Activated T-cell treated with anti-CD3 and anti-CD28 coated beads for 4 hours (primary cell): ENCODE data around the gene ANKRD11.
"Not testable (repeated sequence)": the region's sequence is repeated elsewhere in the genome, so short reads cannot be mapped to it uniquely, and the experiment has no call there.

ENCODE experiments used
- DNase-seq: peaks from one replicate; pipeline ENCODE4 v3.0.0-alpha.2; 2020

The ANKRD11 gene

GRCh38 chr16:89275284-89275584, 215.1 kb downstream of the ANKRD11 start:
- no peak for DNase-seq

GRCh38 chr16:89274561-89275283, 215.6 kb downstream of the ANKRD11 start:
- DNase-seq = no peak

GRCh38 chr16:89273741-89274472, 216.5 kb downstream of the ANKRD11 start:
- no peak for DNase-seq

- no peak for DNase-seq
Measured at GRCh38 chr16:89272631-89273030, 217.7 kb downstream of the ANKRD11 start.

GRCh38 chr16:89270666-89271345, 219.6 kb downstream of the ANKRD11 start:
- no peak for DNase-seq

- DNase-seq = no peak
Measured at GRCh38 chr16:89269805-89270665, 220.3 kb downstream of the ANKRD11 start.

GRCh38 chr16:89268987-89269735, 221.2 kb downstream of the ANKRD11 start:
- DNase-seq = no peak

GRCh38 chr16:89268585-89268984, 221.8 kb downstream of the ANKRD11 start:
- DNase-seq = no peak

GRCh38 chr16:89267746-89268145, 222.6 kb downstream of the ANKRD11 start:
- not testable (repeated sequence) for DNase-seq

- DNase-seq = no peak
Measured at GRCh38 chr16:89266521-89267134, 223.7 kb downstream of the ANKRD11 start.

GRCh38 chr16:89265647-89266046, 224.7 kb downstream of the ANKRD11 start:
- DNase-seq = no peak

- DNase-seq = no peak
Measured at GRCh38 chr16:89264800-89265550, 225.4 kb downstream of the ANKRD11 start.

- no peak for DNase-seq
Measured at GRCh38 chr16:89261691-89262563, 228.4 kb downstream of the ANKRD11 start.

GRCh38 chr16:89259901-89260300, 230.5 kb downstream of the ANKRD11 start:
- DNase-seq = not testable (repeated sequence)

- no peak for DNase-seq
Measured at GRCh38 chr16:89257757-89258465, 232.4 kb downstream of the ANKRD11 start.

GRCh38 chr16:89257281-89257731, 233.1 kb downstream of the ANKRD11 start:
- DNase-seq = no peak

GRCh38 chr16:89256651-89257254, 233.6 kb downstream of the ANKRD11 start:
- DNase-seq = peak; percentile 81

- no peak for DNase-seq
Measured at GRCh38 chr16:89253548-89254287, 236.6 kb downstream of the ANKRD11 start.
